Neural progenitor cell (in vitro differentiated cells): ENCODE measurements around the gene POLE. TPM values are rescaled to one million over a fixed set of nuclear protein-coding genes. Genes with fewer than 3 reads are reported as not detected.
A peak's percentile ranks its signal among the peaks of the same experiment; 100 is the strongest.

Source experiments
- DNase-seq: peaks from one replicate; pipeline ENCODE4 v3.0.0-alpha.2; 2016; ENCODE audit warnings: low spot score
- H2AFZ ChIP-seq: fragments of 200-600 bp; sonication (generic); replicated peaks from 2 replicates; pipeline ENCODE4 v1.6.1; 2016; ENCODE audit warnings: antibody characterized with exemption
- H3F3A ChIP-seq: fragments of 200-600 bp; sonication (generic); 2 replicates; pipeline ENCODE4 v1.6.1; 2016; ENCODE audit warnings: antibody characterized with exemption, low read depth
- H3K27ac ChIP-seq: fragments of 200-600 bp; sonication (generic); 2 replicates; pipeline ENCODE4 v1.5.1; 2016; ENCODE audit warnings: mild to moderate bottlenecking
- H3K27me3 ChIP-seq: fragments of 200-600 bp; sonication (generic); 2 replicates; pipeline ENCODE4 v1.6.1; 2016; ENCODE audit warnings: mild to moderate bottlenecking, moderate library complexity
- H3K36me3 ChIP-seq: fragments of 200-600 bp; sonication (generic); 2 replicates; pipeline ENCODE4 v1.5.1; 2016
- H3K4me1 ChIP-seq: fragments of 200-600 bp; sonication (generic); 2 replicates; pipeline ENCODE4 v1.6.1; 2016; ENCODE audit warnings: mixed run types
- H3K4me2 ChIP-seq: fragments of 200-600 bp; sonication (generic); 2 replicates; pipeline ENCODE4 v1.6.1; 2016
- H3K4me3 ChIP-seq: fragments of 200-600 bp; sonication (generic); 2 replicates; pipeline ENCODE4 v1.5.1; 2016
- H3K79me2 ChIP-seq: fragments of 200-600 bp; sonication (generic); 2 replicates; pipeline ENCODE4 v1.6.1; 2016; ENCODE audit warnings: low read depth
- H3K9ac ChIP-seq: fragments of 200-600 bp; sonication (generic); 2 replicates; pipeline ENCODE4 v1.6.1; 2016
- H3K9me3 ChIP-seq: fragments of 200-600 bp; sonication (generic); 2 replicates; pipeline ENCODE4 v1.5.1; 2016; ENCODE audit warnings: low read depth
- H4K20me1 ChIP-seq: fragments of 200-600 bp; sonication (generic); 2 replicates; pipeline ENCODE4 v1.6.1; 2016; ENCODE audit warnings: low read depth
- H3K27ac Mint-ChIP-seq: 3 replicates; pipeline ENCODE4 v1.8.0; 2021; ENCODE audit warnings: mixed read lengths
- H3K27me3 Mint-ChIP-seq: 2 replicates; pipeline ENCODE4 v1.8.0; 2022; ENCODE audit warnings: low read depth, mild to moderate bottlenecking, inconsistent platforms, moderate library complexity, mixed read lengths; ENCODE audit not compliant: insufficient read depth
- H3K36me3 Mint-ChIP-seq: 3 replicates; pipeline ENCODE4 v1.8.0; 2021; ENCODE audit warnings: mixed read lengths
- H3K4me1 Mint-ChIP-seq: 3 replicates; pipeline ENCODE4 v1.8.0; 2021; ENCODE audit warnings: mixed read lengths
- H3K4me3 Mint-ChIP-seq: 3 replicates; pipeline ENCODE4 v1.8.0; 2021; ENCODE audit warnings: mild to moderate bottlenecking, moderate library complexity, mixed read lengths
- H3K9me3 Mint-ChIP-seq: 3 replicates; pipeline ENCODE4 v1.8.0; 2020; ENCODE audit warnings: mixed read lengths
- EZH2 ChIP-seq: fragments of 200-600 bp; sonication (generic); IDR thresholded peaks from 2 replicates; pipeline ENCODE4 v1.6.1; 2017; ENCODE audit warnings: antibody characterized with exemption, mild to moderate bottlenecking, moderate library complexity
- EZH2phosphoT487 ChIP-seq: fragments of 200-600 bp; sonication (generic); IDR thresholded peaks from 2 replicates; pipeline ENCODE4 v1.6.1; 2017; ENCODE audit warnings: antibody characterized with exemption
- total RNA-seq: library from RNA; depleted of rRNA; stranded (reverse); fragments of >200 nt; gene quantifications from 2 replicates; pipeline ENCODE4 v1.2.3, GENCODE V29; 2015; ENCODE audit warnings: low replicate concordance
- TF ChIP-seq, protein P1 (sequence below): fragments of 200-600 bp; sonication (generic); IDR thresholded peaks from 2 replicates; pipeline ENCODE4 v1.5.1; 2017; ENCODE audit warnings: antibody characterized with exemption, mild to moderate bottlenecking

Gene POLE
- total RNA-seq, 1 donor from 2014 or later = 46.8 TPM

DNA sequence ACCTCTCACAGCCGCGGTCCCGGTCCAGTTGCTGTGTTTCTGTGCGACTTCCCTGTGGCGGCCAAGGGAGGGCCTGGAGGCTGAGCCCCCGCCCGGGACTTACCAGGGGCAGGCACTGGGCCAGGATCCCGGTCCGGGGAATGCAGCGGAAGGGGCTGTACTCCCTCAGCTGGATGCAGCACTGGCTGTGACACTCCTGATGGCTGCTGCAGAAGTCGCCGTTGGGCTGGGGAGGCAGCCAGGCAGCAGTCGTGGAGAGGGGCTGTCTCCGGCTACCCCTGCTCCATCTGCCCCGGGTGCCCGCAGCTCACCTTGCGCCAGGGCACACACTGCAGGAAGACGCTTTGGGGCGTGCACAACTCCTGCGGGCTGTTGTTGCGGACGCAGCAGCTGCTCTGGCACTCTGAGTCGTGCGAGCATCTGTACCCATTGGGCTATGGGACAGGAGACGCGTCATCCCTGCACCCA, 83.0 kb downstream of the POLE start:
- peaks cover 12% of the 10 kb centered on the region for H3K4me1 ChIP-seq
- H2AFZ ChIP-seq = no peak overlapping the region
- no peak for DNase-seq
- peaks cover 100% of the 10 kb centered on the region for H3K27me3 ChIP-seq
- Mint-ChIP-seq H3K4me3 (no peak overlapping the region), H3K27me3 (peaks cover 20% of the 10 kb centered on the region), H3K36me3 (no peaks in the 10 kb centered on the region), H3K4me1 (peaks cover 61% of the 10 kb centered on the region), H3K9me3 (peaks cover 2% of the 10 kb centered on the region), H3K27ac (no peak overlapping the region)
- no peak overlapping the region for H3K4me3 ChIP-seq
- H3F3A ChIP-seq = peaks cover 4% of the 10 kb centered on the region
- H3K27ac ChIP-seq = no peak overlapping the region
- TF ChIP-seq, protein P1, sequence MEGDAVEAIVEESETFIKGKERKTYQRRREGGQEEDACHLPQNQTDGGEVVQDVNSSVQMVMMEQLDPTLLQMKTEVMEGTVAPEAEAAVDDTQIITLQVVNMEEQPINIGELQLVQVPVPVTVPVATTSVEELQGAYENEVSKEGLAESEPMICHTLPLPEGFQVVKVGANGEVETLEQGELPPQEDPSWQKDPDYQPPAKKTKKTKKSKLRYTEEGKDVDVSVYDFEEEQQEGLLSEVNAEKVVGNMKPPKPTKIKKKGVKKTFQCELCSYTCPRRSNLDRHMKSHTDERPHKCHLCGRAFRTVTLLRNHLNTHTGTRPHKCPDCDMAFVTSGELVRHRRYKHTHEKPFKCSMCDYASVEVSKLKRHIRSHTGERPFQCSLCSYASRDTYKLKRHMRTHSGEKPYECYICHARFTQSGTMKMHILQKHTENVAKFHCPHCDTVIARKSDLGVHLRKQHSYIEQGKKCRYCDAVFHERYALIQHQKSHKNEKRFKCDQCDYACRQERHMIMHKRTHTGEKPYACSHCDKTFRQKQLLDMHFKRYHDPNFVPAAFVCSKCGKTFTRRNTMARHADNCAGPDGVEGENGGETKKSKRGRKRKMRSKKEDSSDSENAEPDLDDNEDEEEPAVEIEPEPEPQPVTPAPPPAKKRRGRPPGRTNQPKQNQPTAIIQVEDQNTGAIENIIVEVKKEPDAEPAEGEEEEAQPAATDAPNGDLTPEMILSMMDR = no peak
- no peak for TF ChIP-seq EZH2
- H3K9me3 ChIP-seq = no peaks in the 10 kb centered on the region
- H4K20me1 ChIP-seq = no peaks in the 10 kb centered on the region
- H3K36me3 ChIP-seq = no peaks in the 10 kb centered on the region
- no peaks in the 10 kb centered on the region for H3K79me2 ChIP-seq
- H3K4me2 ChIP-seq = no peak overlapping the region
- H3K9ac ChIP-seq = no peak overlapping the region

DNA sequence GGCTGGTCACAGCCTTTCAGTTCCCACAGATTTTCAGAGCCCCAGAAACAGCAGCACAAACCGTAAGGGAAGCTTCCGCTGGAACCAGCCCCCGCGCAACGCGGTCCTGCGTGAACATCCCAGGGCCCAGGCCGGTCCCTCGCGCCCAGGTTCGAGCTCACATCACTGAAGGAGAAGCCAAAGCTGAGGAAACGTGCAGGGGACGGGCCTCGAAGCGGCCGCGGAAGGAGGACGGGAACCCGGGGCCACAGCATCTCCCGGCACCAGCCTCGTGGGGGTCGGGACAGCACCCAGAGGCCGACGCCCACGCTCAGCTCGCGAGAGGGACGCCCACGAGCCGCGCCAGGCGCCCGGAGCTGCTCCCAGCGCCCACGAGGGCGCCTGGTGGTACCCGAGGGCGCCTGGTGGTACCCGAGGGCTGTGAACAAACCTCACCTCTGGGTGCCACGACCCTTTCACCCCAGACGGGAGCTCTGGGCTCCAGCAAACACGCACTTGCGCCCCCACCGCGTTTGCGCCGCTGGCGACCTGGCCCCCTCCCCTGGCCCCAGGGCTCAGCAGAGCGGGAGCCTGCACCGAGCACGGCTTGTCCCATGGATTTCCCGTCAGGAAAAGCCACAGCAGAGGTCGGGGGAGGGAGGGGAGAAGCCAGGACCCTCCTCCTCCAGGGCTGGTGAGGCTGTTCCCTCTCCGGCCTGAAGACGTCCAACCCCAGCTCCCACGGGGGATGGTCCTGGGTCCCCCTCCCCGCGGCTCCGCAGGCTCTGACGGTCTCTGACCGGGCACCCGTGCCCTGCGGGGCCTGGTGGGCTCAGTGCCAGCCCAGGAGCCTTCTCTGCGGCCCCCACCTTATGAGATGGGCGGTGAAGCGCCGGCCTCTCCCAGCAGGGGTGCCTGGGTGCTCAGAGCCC, 83.6 kb downstream of the POLE start:
- H2AFZ ChIP-seq = no peak overlapping the region
- H3K79me2 ChIP-seq = no peaks in the 10 kb centered on the region
- Mint-ChIP-seq H3K27ac (peak overlapping the region; percentile 95), H3K9me3 (peaks cover 2% of the 10 kb centered on the region), H3K27me3 (peaks cover 20% of the 10 kb centered on the region), H3K4me3 (peak overlapping the region; percentile 46), H3K36me3 (no peaks in the 10 kb centered on the region), H3K4me1 (peaks cover 57% of the 10 kb centered on the region)
- H3K4me3 ChIP-seq = no peak overlapping the region
- H3K36me3 ChIP-seq = no peaks in the 10 kb centered on the region
- H3K4me2 ChIP-seq = peak overlapping the region; percentile 31
- H3K27ac ChIP-seq = no peak overlapping the region
- no peaks in the 10 kb centered on the region for H3K9me3 ChIP-seq
- H3K9ac ChIP-seq = no peak overlapping the region
- peaks cover 10% of the 10 kb centered on the region for H3F3A ChIP-seq
- H4K20me1 ChIP-seq = no peaks in the 10 kb centered on the region
- DNase-seq = no peak
- H3K4me1 ChIP-seq = peaks cover 12% of the 10 kb centered on the region
- TF ChIP-seq, protein P1 = no peak
- no peak for TF ChIP-seq EZH2phosphoT487
- TF ChIP-seq EZH2 = no peak
- peaks cover 99% of the 10 kb centered on the region for H3K27me3 ChIP-seq

DNA sequence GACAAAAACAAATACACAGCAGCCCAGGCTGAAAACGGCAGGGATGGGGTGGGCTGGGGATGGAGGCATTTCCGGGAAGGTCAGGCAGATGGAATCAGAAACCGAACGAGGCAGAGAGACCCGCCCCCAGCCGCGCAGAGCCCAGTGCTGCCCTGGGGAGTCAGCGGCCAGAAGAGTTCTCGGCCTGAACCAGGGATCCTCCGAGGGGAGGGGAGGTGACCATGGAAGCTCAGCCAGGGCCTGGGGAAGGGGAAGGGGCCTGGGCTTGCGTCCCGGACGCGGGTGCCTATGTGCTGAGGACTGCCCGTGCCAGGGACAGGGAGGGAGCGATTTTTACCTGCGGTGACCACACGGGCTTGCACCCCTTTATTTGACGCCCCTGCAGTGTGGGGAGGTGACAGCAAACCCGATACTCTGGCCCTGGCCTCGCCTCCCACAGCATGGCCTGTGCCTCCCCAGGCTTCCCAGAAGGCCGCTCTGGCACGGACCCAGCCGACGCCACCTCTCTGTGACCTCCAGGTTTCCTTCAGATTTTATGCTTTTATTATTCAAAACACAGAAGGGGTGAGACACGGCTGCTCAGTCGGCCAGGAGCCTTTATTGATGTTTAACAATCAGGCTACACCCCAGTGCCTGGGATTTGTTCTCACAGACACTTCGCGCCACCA, 84.4 kb downstream of the POLE start:
- no peak overlapping the region for H3K4me3 ChIP-seq
- peaks cover 12% of the 10 kb centered on the region for H3K4me1 ChIP-seq
- Mint-ChIP-seq H3K4me1 (peaks cover 49% of the 10 kb centered on the region), H3K4me3 (peak overlapping the region; percentile 46), H3K27ac (peak overlapping the region; percentile 95), H3K36me3 (no peaks in the 10 kb centered on the region), H3K27me3 (peaks cover 15% of the 10 kb centered on the region), H3K9me3 (peaks cover 2% of the 10 kb centered on the region)
- H3K27me3 ChIP-seq = peaks cover 92% of the 10 kb centered on the region
- H3K9ac ChIP-seq = no peak overlapping the region
- H3K79me2 ChIP-seq = no peaks in the 10 kb centered on the region
- no peak overlapping the region for H3K27ac ChIP-seq
- H3K9me3 ChIP-seq = no peaks in the 10 kb centered on the region
- H3F3A ChIP-seq = peaks cover 11% of the 10 kb centered on the region
- no peaks in the 10 kb centered on the region for H3K36me3 ChIP-seq
- peaks cover under 1% of the 10 kb centered on the region for H4K20me1 ChIP-seq
- peak overlapping the region; percentile 35 for H3K4me2 ChIP-seq
- no peak overlapping the region for H2AFZ ChIP-seq
- TF ChIP-seq, protein P1 = no peak
- TF ChIP-seq EZH2 = no peak
- no peak for TF ChIP-seq EZH2phosphoT487
- DNase-seq = peak; percentile 53
